GM18526 (cell line): Measurements from ENCODE around the gene LAMB1.

Experiments
- POLR2A ChIP-seq: IDR thresholded peaks from 3 replicates; pipeline ENCODE4 v1.6.1; 2011; ENCODE audit not compliant: insufficient read length; ENCODE audit errors: extremely low read depth

The LAMB1 gene

GRCh38 chr7:107951172-107951787, 51.7 kb downstream of the LAMB1 start:
- TF ChIP-seq POLR2A = no peak

- no peak for TF ChIP-seq POLR2A
These were observed 53.5 kb downstream of the LAMB1 start for GRCh38 chr7:107949443-107949935.

- no peak for TF ChIP-seq POLR2A
These were observed 54.1 kb downstream of the LAMB1 start for GRCh38 chr7:107948645-107949442.

GRCh38 chr7:107946881-107947280, 56.1 kb downstream of the LAMB1 start:
- TF ChIP-seq POLR2A = no peak

GRCh38 chr7:107946451-107946850, 56.5 kb downstream of the LAMB1 start:
- TF ChIP-seq POLR2A = no peak

GRCh38 chr7:107945332-107945731, 57.6 kb downstream of the LAMB1 start:
- no peak for TF ChIP-seq POLR2A

- TF ChIP-seq POLR2A = no peak
These were observed 58.4 kb downstream of the LAMB1 start for GRCh38 chr7:107944411-107945169.

GRCh38 chr7:107943018-107943417, 59.9 kb downstream of the LAMB1 start:
- TF ChIP-seq POLR2A = no peak

GRCh38 chr7:107940951-107941350, 62.0 kb downstream of the LAMB1 start:
- TF ChIP-seq POLR2A = no peak

GRCh38 chr7:107939573-107940489, 63.1 kb downstream of the LAMB1 start:
- TF ChIP-seq POLR2A = no peak

GRCh38 chr7:107938456-107939250, 64.3 kb downstream of the LAMB1 start:
- no peak for TF ChIP-seq POLR2A

- TF ChIP-seq POLR2A = no peak
These were observed 65.4 kb downstream of the LAMB1 start for GRCh38 chr7:107937531-107937930.

- TF ChIP-seq POLR2A = no peak
These were observed 66.6 kb downstream of the LAMB1 start for GRCh38 chr7:107936312-107936711.

GRCh38 chr7:107934991-107935770, 67.8 kb downstream of the LAMB1 start:
- no peak for TF ChIP-seq POLR2A
